ENCODE data around the gene OARD1.
"Not testable (repeated sequence)": the region's sequence is repeated elsewhere in the genome, so short reads cannot be mapped to it uniquely, and the experiment has no call there.

OARD1 gene

DNA sequence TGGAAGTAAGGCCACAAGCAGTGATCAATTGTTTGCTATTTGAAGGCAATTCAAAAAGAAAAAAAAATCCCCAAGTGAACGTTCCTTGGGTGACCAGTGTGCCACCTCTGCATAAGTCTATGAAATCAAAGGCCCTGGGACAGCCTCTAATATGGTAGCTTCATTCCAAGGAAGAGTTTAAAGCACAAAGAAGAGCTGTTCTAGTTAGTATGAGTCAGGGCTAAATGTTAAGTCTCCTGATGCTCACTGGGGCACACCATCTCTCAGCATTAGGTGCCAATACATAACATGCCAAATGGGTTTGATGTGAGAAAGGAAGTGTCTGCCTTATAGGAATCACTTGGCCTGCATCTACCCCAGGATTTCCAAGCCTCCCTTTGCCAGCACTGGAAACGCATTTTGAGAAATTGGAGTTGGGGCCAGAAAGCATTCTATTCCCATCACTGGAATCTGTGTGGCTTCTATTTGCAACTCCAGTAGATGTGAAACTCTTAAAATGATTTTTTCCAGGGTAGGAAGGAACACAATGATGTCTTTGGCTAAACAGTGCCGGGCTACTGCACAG, 46.1 kb downstream of the OARD1 start:
- no peak for DNase-seq

DNA sequence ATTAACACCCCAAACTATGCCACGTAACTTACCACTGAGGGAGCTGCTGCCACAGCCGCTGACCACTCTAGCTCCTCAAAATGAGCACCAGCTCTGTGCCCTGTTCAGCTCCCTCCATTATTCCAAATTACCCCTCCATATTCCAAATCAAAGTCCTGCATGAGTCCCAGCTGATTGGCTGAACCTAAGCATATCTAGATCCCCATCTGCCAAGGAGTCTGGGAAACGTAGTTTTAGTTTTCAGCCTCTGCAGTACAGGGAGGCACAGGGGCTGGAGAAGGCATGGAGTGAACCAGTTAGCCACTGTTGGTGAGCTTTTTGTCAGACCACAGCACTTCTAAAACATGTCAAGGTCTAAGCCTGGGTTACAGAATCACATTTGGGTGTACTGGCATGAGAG, 49.0 kb downstream of the OARD1 start:
- no peak for DNase-seq

DNA sequence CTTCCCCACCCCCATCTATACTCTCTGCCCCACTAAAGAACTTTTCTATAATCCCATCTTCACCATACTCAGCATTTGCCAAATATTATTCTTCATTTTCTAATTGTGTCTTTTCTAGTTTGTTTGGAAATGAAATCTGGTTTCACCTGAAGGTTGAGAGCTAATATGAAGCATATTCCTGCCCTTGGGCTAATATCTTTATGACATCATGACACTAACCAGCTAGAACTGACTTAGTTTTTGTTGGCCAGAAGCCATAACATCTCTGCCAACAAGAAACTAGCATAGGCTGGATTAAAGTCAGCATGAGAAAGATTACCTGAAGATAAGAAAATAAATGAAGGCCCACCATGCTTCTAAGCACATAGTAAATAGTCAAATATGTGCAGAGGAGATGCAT, 49.9 kb downstream of the OARD1 start:
- no peak for DNase-seq

DNA sequence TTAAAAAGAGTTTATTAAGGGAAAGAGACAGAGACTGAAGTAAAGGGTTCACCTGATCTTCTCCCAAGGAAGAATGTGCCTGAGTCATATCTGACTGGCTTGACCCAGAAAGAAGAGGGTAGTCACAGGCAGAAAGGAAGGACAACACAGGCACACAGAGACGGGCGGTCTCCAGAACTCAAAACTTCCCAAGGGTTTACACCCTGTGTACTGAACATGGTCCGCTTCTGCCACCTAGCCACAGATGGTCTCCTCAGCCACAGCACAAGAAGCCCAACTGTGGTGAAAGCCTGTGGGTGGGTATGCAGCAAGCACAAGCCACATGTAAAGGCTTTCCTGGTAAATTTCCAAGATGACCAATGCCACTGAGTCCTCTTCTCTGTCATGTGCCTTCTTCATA, 50.3 kb downstream of the OARD1 start:
- DNase-seq, result peak; percentile 79

DNA sequence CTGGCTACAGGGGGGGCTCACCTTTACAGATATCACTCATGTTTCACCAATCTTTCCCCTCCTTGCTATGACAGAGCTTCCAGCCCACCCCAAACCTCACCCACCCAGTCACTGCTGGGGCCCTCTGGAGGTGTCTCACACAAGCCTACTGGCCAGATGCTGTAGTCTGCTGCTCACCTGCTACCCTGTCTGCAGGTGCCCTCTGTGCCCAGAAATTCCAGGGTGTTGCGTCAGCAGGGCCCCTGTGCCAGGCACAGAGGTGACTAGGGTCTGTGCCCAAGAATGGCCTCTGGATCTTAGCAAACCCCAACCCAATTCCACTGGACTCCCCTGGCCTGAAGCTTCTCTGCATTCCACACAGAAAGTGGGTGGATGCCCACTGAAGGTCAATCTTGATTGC, 54.5 kb downstream of the OARD1 start:
- DNase-seq, result no peak

DNA sequence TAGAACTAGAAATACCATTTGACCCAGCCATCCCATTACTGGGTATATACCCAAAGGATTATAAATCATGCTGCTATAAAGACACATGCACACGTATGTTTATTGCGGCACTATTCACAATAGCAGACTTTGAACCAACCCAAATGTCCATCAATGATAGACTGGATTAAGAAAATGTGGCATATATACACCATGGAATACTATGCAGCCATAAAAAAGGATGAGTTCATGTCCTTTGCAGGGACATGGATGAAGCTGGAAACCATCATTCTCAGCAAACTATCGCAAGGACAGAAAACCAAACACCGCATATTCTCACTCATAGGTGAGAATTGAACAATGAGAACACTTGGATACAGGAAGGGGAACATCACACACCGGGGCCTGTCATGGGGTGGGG, 56.3 kb downstream of the OARD1 start:
- not testable (repeated sequence) for DNase-seq

DNA sequence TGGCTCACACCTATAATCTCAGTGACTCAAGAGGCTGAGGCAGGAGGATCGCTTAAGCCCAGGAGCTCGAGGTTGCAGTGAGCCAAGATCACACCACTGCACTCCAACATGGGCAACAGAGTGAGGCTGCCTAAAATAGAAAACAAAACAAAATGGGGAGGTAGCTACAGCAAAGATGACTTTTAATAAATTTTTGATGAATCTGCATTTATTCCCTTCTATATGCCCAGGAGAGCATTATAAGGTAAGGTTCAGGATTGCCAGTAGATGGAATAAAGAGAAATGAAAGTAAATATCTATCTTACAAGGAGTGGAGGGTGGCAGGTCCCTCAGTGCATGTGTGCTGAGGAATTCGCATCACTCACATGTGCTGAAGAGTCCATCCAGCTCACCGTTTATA, 57.4 kb downstream of the OARD1 start:
- DNase-seq, result no peak
